Neuronal stem cell (in vitro differentiated cells): ENCODE results near the gene FAM185A.

Experiments
- DNase-seq: peaks from one replicate; pipeline ENCODE4 v3.0.0-alpha.2; 2013; ENCODE audit warnings: low spot score
- H2AFZ ChIP-seq: one replicate; pipeline ENCODE4 v1.6.1; 2013; ENCODE audit warnings: mild to moderate bottlenecking, low read length, inconsistent platforms
- H2AK5ac ChIP-seq: 2 replicates; pipeline ENCODE4 v1.6.1; 2013; ENCODE audit warnings: low read depth, mild to moderate bottlenecking, inconsistent platforms, low read length, moderate library complexity, mixed read lengths
- H2BK120ac ChIP-seq: 2 replicates; pipeline ENCODE4 v1.6.1; 2013; ENCODE audit warnings: low read depth, mild to moderate bottlenecking, inconsistent platforms, low read length, moderate library complexity, mixed read lengths
- H2BK12ac ChIP-seq: one replicate; pipeline ENCODE4 v1.6.1; 2013; ENCODE audit warnings: low read length, inconsistent platforms
- H2BK15ac ChIP-seq: 2 replicates; pipeline ENCODE4 v1.6.1; 2013; ENCODE audit warnings: mild to moderate bottlenecking, low read length, inconsistent platforms, mixed read lengths
- H2BK5ac ChIP-seq: one replicate; pipeline ENCODE4 v1.6.1; 2013; ENCODE audit warnings: inconsistent platforms, mild to moderate bottlenecking, low read length, moderate library complexity
- H3K14ac ChIP-seq: one replicate; pipeline ENCODE4 v1.6.1; 2013; ENCODE audit warnings: low read length, inconsistent platforms
- H3K18ac ChIP-seq: 2 replicates; pipeline ENCODE4 v1.6.1; 2013; ENCODE audit warnings: low read length, inconsistent platforms
- H3K23ac ChIP-seq: 2 replicates; pipeline ENCODE4 v1.6.1; 2013; ENCODE audit warnings: low read depth, mild to moderate bottlenecking, mixed read lengths, low read length, inconsistent platforms; ENCODE audit not compliant: poor library complexity
- H3K27ac ChIP-seq: replicated peaks from 3 replicates; pipeline ENCODE4 v1.5.1; 2013; ENCODE audit warnings: low read length, inconsistent platforms
- H3K27me3 ChIP-seq, 3 experiments: 2 replicates each; pipeline ENCODE4 v1.6.1; 2013; ENCODE audit warnings: low read length in 3 of 3, mild to moderate bottlenecking in 2 of 3, inconsistent platforms in 1 of 3, low read depth in 1 of 3, mixed read lengths in 1 of 3, moderate library complexity in 1 of 3; ENCODE audit not compliant: control insufficient read depth in 3 of 3, insufficient read depth in 3 of 3
- H3K36me3 ChIP-seq, 2 donors: replicated peaks in 1 of 2; 2 replicates each; pipeline ENCODE4 v1.6.1; 2013; ENCODE audit warnings: low read length in 2 of 2; ENCODE audit not compliant: control insufficient read depth in 2 of 2, insufficient read depth in 2 of 2
- H3K4ac ChIP-seq: 2 replicates; pipeline ENCODE4 v1.6.1; 2013; ENCODE audit warnings: inconsistent platforms, mild to moderate bottlenecking, low read length, moderate library complexity
- H3K4me1 ChIP-seq, 2 donors: 1 replicate in 1 of 2; 2 replicates in 1 of 2; pipeline ENCODE4 v1.6.1; 2013; ENCODE audit warnings: low read length in 2 of 2, low read depth in 1 of 2; ENCODE audit not compliant: control insufficient read depth in 2 of 2, insufficient read depth in 1 of 2
- H3K4me2 ChIP-seq: one replicate; pipeline ENCODE4 v1.6.1; 2013; ENCODE audit warnings: mild to moderate bottlenecking, low read length, inconsistent platforms; ENCODE audit not compliant: insufficient read depth, poor library complexity, severe bottlenecking
- H3K4me3 ChIP-seq, 2 donors: 2 replicates each; pipeline ENCODE4 v1.5.1; 2013; ENCODE audit warnings: low read length in 2 of 2, mild to moderate bottlenecking in 2 of 2, inconsistent platforms in 1 of 2, moderate library complexity in 1 of 2
- H3K79me1 ChIP-seq: one replicate; pipeline ENCODE4 v1.6.1; 2013; ENCODE audit warnings: low read depth, mild to moderate bottlenecking, inconsistent platforms, low read length, moderate library complexity
- H3K9ac ChIP-seq: one replicate; pipeline ENCODE4 v1.6.1; 2013; ENCODE audit warnings: mild to moderate bottlenecking, low read depth, low read length, inconsistent platforms; ENCODE audit not compliant: poor library complexity
- H3K9me3 ChIP-seq, 2 donors: replicated peaks in 1 of 2; 2 replicates each; pipeline versions ENCODE3 to v1.6.1; 2013; ENCODE audit warnings: low read length in 2 of 2, mild to moderate bottlenecking in 2 of 2, inconsistent platforms in 1 of 2, low read depth in 1 of 2, mixed read lengths in 1 of 2, moderate library complexity in 1 of 2; ENCODE audit not compliant: control insufficient read depth in 2 of 2, insufficient read depth in 1 of 2
- H4K8ac ChIP-seq: one replicate; pipeline ENCODE4 v1.6.1; 2013; ENCODE audit warnings: low read depth, mild to moderate bottlenecking, inconsistent platforms, low read length, moderate library complexity
- H4K91ac ChIP-seq: one replicate; pipeline ENCODE4 v1.6.1; 2013; ENCODE audit warnings: low read length, low read depth, mild to moderate bottlenecking, inconsistent platforms; ENCODE audit not compliant: poor library complexity
- whole genome bisulfite sequencing, 2 donors: extraction: QIAGEN DNeasy Blood & Tissue Kit; methylation state at CpG; one replicate each; pipeline ENCODE4 v1.1.7; 2013; ENCODE audit warnings: missing lambda C conversion rate in 2 of 2, mixed read lengths in 1 of 2; ENCODE audit not compliant: insufficient read length in 2 of 2, insufficient replicate concordance in 1 of 2; ENCODE audit errors: extremely low coverage in 2 of 2; 5-methylcytosine and 5-hydroxymethylcytosine counted together

Gene FAM185A

GRCh38 chr7:102823390-102824119 is 74.8 kb downstream of the FAM185A start:
- whole genome bisulfite sequencing, 2 donors = no CpG with 5 or more reads among the region's 6 CpGs
- H3K14ac ChIP-seq = no peak overlapping the region
- no peak overlapping the region for H2BK15ac ChIP-seq
- no peak overlapping the region for H3K4me3 ChIP-seq
- H2AFZ ChIP-seq = no peak overlapping the region
- H3K36me3 ChIP-seq = peaks cover 0 to 3% of the 10 kb centered on the region in 2 donors
- H3K27me3 ChIP-seq = no peaks in the 10 kb centered on the region
- no peak overlapping the region for H2BK5ac ChIP-seq
- H3K23ac ChIP-seq = no peak overlapping the region
- H3K9ac ChIP-seq = no peak overlapping the region
- H3K79me1 ChIP-seq = no peaks in the 10 kb centered on the region
- no peak overlapping the region for H3K18ac ChIP-seq
- no peak overlapping the region for H3K27ac ChIP-seq
- no peak overlapping the region for H3K4ac ChIP-seq
- H3K4me1 ChIP-seq = peaks cover 0 to 3% of the 10 kb centered on the region in 2 donors
- H3K9me3 ChIP-seq = peaks cover 0 to 3% of the 10 kb centered on the region in 2 donors
- H2BK12ac ChIP-seq = no peak overlapping the region
- H4K91ac ChIP-seq = no peak overlapping the region
- H2AK5ac ChIP-seq = no peak overlapping the region
- H2BK120ac ChIP-seq = no peak overlapping the region
- no peak for DNase-seq
- H4K8ac ChIP-seq = no peak overlapping the region
- no peak overlapping the region for H3K4me2 ChIP-seq

- Histone ChIP-seq H3K18ac (no peak overlapping the region), H2AK5ac (no peak overlapping the region), H3K4me2 (no peak overlapping the region), H2BK5ac (no peak overlapping the region), H3K4me3 (no peak overlapping the region), H2BK120ac (no peak overlapping the region), H2AFZ (no peak overlapping the region), H2BK15ac (no peak overlapping the region), H3K79me1 (no peaks in the 10 kb centered on the region), H4K91ac (no peak overlapping the region), H3K27ac (no peak overlapping the region), H3K27me3 (no peaks in the 10 kb centered on the region), H4K8ac (no peak overlapping the region), H3K23ac (no peak overlapping the region), H3K4ac (no peak overlapping the region), H2BK12ac (no peak overlapping the region), H3K14ac (no peak overlapping the region), H3K4me1 (no peaks in the 10 kb centered on the region), H3K9me3 (peaks cover 0 to 3% of the 10 kb centered on the region in 2 donors), H3K36me3 (peaks cover 0 to 3% of the 10 kb centered on the region in 2 donors), H3K9ac (no peak overlapping the region)
- no peak for DNase-seq
- WGBS, 2 donors = no CpG with 5 or more reads among the region's 2 CpGs
Measured at GRCh38 chr7:102828286-102828685, 79.5 kb downstream of the FAM185A start.

DNA sequence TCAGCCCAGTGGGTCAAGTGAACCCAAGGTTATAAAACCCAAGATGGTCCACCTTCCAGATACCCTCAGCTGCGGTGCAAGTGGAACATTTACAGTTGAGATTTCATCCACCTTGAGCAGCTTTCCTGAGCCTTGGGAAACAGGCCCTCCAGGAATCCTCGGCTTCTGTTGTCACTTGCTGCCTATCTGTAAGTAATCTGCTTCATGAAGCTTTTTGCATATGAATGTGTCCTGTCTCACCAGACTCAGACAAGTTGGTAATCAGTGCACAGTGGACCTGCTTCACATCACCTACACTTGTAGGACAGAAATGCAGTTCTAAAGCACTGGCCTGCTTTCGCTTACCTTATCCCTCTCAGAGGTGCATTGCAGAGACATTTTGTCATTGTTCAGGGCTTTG is 80.3 kb downstream of the FAM185A start:
- WGBS, 2 donors = no CpG with 5 or more reads among the region's 3 CpGs
- Histone ChIP-seq H3K4me1 (no peaks in the 10 kb centered on the region), H3K4me2 (no peak overlapping the region), H2AK5ac (no peak overlapping the region), H3K36me3 (peaks cover 0 to 3% of the 10 kb centered on the region in 2 donors), H3K18ac (no peak overlapping the region), H4K8ac (no peak overlapping the region), H4K91ac (no peak overlapping the region), H3K9me3 (peaks cover 0 to 3% of the 10 kb centered on the region in 2 donors), H2BK120ac (no peak overlapping the region), H3K14ac (no peak overlapping the region), H2BK15ac (no peak overlapping the region), H2BK12ac (no peak overlapping the region), H3K27ac (no peak overlapping the region), H2BK5ac (no peak overlapping the region), H3K4me3 (no peak overlapping the region), H3K9ac (no peak overlapping the region), H3K79me1 (no peaks in the 10 kb centered on the region), H3K4ac (no peak overlapping the region), H3K27me3 (no peaks in the 10 kb centered on the region), H2AFZ (no peak overlapping the region), H3K23ac (no peak overlapping the region)
- DNase-seq = no peak

GRCh38 chr7:102830197-102830596 is 81.4 kb downstream of the FAM185A start:
- Histone ChIP-seq H3K79me1 (no peaks in the 10 kb centered on the region), H4K91ac (no peak overlapping the region), H2BK120ac (no peak overlapping the region), H2AFZ (no peak overlapping the region), H3K4me1 (no peaks in the 10 kb centered on the region), H4K8ac (no peak overlapping the region), H3K27me3 (no peaks in the 10 kb centered on the region), H3K36me3 (peaks cover 0 to 3% of the 10 kb centered on the region in 2 donors), H3K14ac (no peak overlapping the region), H2BK5ac (no peak overlapping the region), H3K27ac (no peak overlapping the region), H3K9ac (no peak overlapping the region), H3K4ac (no peak overlapping the region), H3K4me3 (no peak overlapping the region), H2BK12ac (no peak overlapping the region), H2AK5ac (no peak overlapping the region), H2BK15ac (no peak overlapping the region), H3K18ac (no peak overlapping the region), H3K9me3 (peaks cover 0 to 3% of the 10 kb centered on the region in 2 donors), H3K23ac (no peak overlapping the region), H3K4me2 (no peak overlapping the region)
- WGBS, 2 donors = no CpG with 5 or more reads among the region's 2 CpGs
- no peak for DNase-seq
